GM18517 (cell line): Measurements from ENCODE around the gene STK25.

Experiments used
- ATAC-seq: cut with Tn5 transposase; IDR thresholded peaks from one replicate; pipeline ENCODE4 v1.9.1; 2021; ENCODE audit warnings: mild to moderate bottlenecking, moderate library complexity; ENCODE audit not compliant: unreplicated experiment

STK25 gene

GRCh38 chr2:241508240-241509154 lies at the start of gene STK25:
TSS of gene STK25 (minus strand) at chr2:241508584. CDS start at chr2:241508035, 549 bp downstream.
- ATAC-seq, result peak; percentile 82

- no peak for ATAC-seq
These were observed 48.4 kb upstream of the STK25 start for GRCh38 chr2:241556746-241557145.

GRCh38 chr2:241555711-241556110 lies 47.3 kb upstream of the STK25 start:
- no peak for ATAC-seq

GRCh38 chr2:241554610-241555322 lies 46.4 kb upstream of the STK25 start:
- no peak for ATAC-seq

GRCh38 chr2:241553981-241554380 lies 45.6 kb upstream of the STK25 start:
- ATAC-seq, result no peak

DNA sequence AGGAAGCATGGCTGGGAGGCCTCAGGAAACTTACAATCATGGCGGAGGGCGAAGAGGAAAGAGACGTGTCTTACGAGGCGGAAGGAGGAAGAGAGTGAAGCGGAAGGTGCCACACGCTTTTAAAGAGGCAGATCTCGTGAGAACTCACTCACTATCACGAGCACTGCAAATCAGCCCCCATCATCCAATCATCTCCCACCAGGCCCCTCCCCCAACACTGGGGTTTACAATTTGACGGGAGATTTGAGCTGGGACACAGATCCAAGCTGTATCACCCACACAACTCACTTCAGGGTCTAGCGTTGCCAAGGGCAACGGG lies 45.1 kb upstream of the STK25 start:
- ATAC-seq, result no peak

GRCh38 chr2:241551998-241552737 lies 43.8 kb upstream of the STK25 start:
- ATAC-seq, result no peak

DNA sequence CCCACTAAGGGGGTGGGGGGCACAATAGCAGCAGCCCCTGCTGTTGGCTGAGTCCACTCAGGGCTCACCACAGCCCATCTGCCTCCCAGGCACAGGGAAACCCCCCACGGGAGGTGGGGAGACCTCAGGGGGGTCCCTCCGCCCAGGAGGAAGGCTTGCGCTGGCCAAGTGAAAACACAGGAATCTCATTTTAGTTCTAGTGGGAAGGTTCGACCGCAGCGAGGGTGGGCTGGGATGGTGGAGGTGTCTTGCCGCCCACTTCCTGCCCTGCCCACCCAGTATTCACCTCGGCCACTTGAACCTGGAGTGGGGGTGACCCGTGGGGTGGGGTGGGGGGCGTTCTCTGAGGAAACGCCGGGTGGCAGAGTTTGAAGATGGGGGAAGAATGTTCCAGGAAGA lies 43.2 kb upstream of the STK25 start:
- no peak for ATAC-seq

GRCh38 chr2:241550616-241551580 lies 42.5 kb upstream of the STK25 start:
- no peak for ATAC-seq

- no peak for ATAC-seq
These were observed 40.1 kb upstream of the STK25 start for GRCh38 chr2:241548451-241548835.

DNA sequence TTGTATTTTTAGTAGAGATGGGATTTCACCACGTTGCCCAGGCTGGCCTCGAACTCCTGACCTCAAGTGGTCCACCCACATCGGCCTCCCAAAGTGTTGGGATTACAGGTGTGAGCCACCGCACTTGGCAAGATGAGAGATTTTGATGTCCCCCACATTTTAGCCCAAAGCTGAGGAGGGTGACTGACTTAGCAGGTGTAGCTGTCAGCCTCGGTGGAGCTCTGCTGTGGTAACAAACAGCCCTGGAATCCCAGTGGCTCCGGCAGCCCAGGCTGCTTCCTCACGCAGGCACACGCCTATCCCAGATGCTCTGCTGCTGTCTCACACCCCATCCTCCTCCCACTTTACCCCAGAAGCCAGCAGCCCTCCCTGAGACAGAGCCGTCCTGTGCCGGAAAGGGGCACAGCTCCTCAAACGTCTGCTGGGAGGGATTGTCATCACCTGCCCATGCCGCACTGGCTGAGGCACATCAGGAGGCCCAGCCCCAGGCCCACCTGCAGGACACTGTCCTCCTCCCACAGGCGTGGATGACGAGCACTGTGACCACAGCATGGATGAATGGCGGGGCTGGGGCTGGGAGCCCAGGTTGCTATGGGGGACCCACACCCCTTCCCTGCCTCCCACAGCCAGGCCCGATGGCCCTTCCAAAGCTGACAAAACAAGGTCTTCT lies 39.5 kb upstream of the STK25 start:
- ATAC-seq, result no peak

- ATAC-seq, result no peak
These were observed 38.6 kb upstream of the STK25 start for GRCh38 chr2:241546771-241547498.

DNA sequence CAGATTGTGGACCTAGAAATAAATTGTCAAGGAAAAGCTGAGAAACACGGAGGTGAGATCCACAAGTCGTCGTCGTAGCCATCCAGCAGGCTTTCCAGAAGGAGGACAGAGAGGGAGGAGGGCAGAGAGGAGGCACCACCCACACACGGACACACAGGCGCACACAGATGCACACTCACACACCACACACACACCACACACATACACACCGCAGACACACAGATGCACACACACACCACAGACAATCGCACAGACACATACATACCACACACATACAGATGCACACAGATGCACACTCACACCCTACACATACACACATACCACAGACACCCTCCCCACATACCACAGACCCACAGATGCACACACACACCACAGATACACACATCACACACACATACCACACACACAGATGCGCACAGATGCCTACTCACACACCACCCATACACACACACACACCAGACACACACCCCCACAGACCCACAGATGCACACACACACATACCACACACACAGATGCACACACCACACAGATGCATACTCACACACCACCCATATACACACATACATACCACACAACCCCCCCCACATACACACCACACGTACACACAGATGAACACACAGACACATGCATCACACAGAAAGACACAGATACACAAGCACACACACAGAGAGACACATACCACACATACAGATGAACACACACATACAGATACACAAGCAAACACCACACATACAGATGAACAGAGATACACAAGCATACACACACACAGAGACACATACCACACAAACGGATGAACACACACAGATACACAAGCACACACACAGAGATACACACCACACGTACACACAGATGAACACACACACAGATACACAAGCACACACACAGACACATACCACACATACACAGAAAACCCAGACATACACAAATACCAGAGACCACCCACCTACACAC lies 37.4 kb upstream of the STK25 start:
- ATAC-seq, result no peak

GRCh38 chr2:241545106-241545505 lies 36.7 kb upstream of the STK25 start:
- ATAC-seq, result no peak

GRCh38 chr2:241542278-241542605 lies 33.9 kb upstream of the STK25 start:
- ATAC-seq, result no peak

- ATAC-seq, result no peak
These were observed 33.3 kb upstream of the STK25 start for GRCh38 chr2:241541564-241542277.

- ATAC-seq, result no peak
These were observed 32.6 kb upstream of the STK25 start for GRCh38 chr2:241540771-241541561.
